ENCODE data around the gene ASGR1.
"Not testable (repeated sequence)": the region's sequence is repeated elsewhere in the genome, so short reads cannot be mapped to it uniquely, and the experiment has no call there.

DNA sequence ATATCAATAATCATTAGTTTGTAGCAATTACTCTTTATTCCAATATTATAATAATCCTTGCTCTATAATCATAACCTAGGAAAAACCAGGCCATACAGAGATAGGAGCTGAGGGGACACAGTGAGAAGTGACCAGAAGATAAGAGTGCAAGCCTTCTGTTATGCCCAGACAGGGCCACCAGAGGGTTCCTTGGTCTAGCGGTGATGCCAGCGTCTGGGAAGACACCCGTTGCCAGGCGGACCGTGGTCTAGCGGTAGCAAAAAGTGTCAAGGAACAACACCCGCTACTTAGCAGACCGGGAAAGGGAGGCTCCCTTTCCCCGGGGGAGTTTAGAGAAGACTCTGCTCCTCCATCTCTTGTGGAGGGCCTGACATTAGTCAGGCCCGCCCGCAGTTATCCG, 52.8 kb downstream of the ASGR1 start:
- TF ChIP-seq, protein P1, sequence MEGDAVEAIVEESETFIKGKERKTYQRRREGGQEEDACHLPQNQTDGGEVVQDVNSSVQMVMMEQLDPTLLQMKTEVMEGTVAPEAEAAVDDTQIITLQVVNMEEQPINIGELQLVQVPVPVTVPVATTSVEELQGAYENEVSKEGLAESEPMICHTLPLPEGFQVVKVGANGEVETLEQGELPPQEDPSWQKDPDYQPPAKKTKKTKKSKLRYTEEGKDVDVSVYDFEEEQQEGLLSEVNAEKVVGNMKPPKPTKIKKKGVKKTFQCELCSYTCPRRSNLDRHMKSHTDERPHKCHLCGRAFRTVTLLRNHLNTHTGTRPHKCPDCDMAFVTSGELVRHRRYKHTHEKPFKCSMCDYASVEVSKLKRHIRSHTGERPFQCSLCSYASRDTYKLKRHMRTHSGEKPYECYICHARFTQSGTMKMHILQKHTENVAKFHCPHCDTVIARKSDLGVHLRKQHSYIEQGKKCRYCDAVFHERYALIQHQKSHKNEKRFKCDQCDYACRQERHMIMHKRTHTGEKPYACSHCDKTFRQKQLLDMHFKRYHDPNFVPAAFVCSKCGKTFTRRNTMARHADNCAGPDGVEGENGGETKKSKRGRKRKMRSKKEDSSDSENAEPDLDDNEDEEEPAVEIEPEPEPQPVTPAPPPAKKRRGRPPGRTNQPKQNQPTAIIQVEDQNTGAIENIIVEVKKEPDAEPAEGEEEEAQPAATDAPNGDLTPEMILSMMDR (IDR thresholded peaks at IDR 0.05), result not testable (repeated sequence)
- TF ChIP-seq POLR2A (IDR thresholded peaks at IDR 0.05); POLR2AphosphoS5 (IDR thresholded peaks at IDR 0.05; ENCODE audit: insufficient read depth in 1 of 2, low read depth in 1 of 2): not testable (repeated sequence)
